Measurements from ENCODE around the gene DNAJC1.
"Not testable (repeated sequence)": the region's sequence is repeated elsewhere in the genome, so short reads cannot be mapped to it uniquely, and the experiment has no call there.

- not testable (repeated sequence) for TF ChIP-seq GLI4 (tag by site-specific recombination; IDR thresholded peaks at IDR 0.05); ZFP37 (tag by site-specific recombination; IDR thresholded peaks at IDR 0.05); ZSCAN4 (tag by site-specific recombination; IDR thresholded peaks at IDR 0.05); PBX3 (CRISPR knock-in tag; IDR thresholded peaks at IDR 0.05); CTCF (tag by site-specific recombination; IDR thresholded peaks at IDR 0.05); ATF2 (tag by site-specific recombination; IDR thresholded peaks at IDR 0.05; ENCODE audit: low read depth)
These were observed 286.0 kb downstream of the DNAJC1 start for GRCh38 chr10:21717437-21718054.
